Esophagus muscularis mucosa (tissue), 4 donors: ENCODE data around the gene DOCK3. TPM values are rescaled to one million over a fixed set of nuclear protein-coding genes. Genes with fewer than 3 reads are reported as not detected.
"Not testable (repeated sequence)": the region's sequence is repeated elsewhere in the genome, so short reads cannot be mapped to it uniquely, and the experiment has no call there.

Source experiments
- DNase-seq: peaks from one replicate; pipeline ENCODE4 v3.0.0-alpha.2; 2017; ENCODE audit errors: extremely low spot score
- H3K27ac ChIP-seq, 4 donors: fragments of 200-600 bp; sonication (generic); replicated peaks in 1 of 4; 1 replicate in 3 of 4; 2 replicates in 1 of 4; pipeline ENCODE4 v1.5.1; 2016 to 2019; ENCODE audit warnings: mild to moderate bottlenecking in 1 of 4
- H3K27me3 ChIP-seq, 4 donors: fragments of 200-600 bp; sonication (generic); one replicate each; pipeline versions ENCODE4 v1.5.1 to v1.6.0; 2016 to 2019
- H3K36me3 ChIP-seq, 4 donors: fragments of 200-600 bp; sonication (generic); one replicate each; pipeline ENCODE4 v1.5.1; 2016 to 2019
- H3K4me1 ChIP-seq, 4 donors: fragments of 200-600 bp; sonication (generic); one replicate each; pipeline ENCODE4 v1.5.1; 2016 to 2019
- H3K4me3 ChIP-seq, 4 donors: fragments of 200-600 bp; sonication (generic); 1 replicate in 2 of 4; 2 replicates in 2 of 4; pipeline ENCODE4 v1.5.1; 2016 to 2019; ENCODE audit warnings: mild to moderate bottlenecking in 4 of 4, moderate library complexity in 1 of 4
- H3K9me3 ChIP-seq, 4 donors: fragments of 200-600 bp; sonication (generic); 1 replicate in 3 of 4; 2 replicates in 1 of 4; pipeline ENCODE4 v1.5.1; 2016 to 2019
- EP300 ChIP-seq: sonication (generic); formaldehyde crosslinking; IDR thresholded peaks from one replicate; pipeline ENCODE4 v1.6.1; 2017; ENCODE audit warnings: antibody characterized with exemption
- POLR2A ChIP-seq: fragments of 450-650 bp; IDR thresholded peaks from one replicate; pipeline ENCODE4 v1.6.1; 2017; ENCODE audit warnings: antibody characterized with exemption, moderate library complexity, mild to moderate bottlenecking, low read depth
- POLR2AphosphoS5 ChIP-seq, 2 donors: sonication (generic); formaldehyde crosslinking; IDR thresholded peaks; one replicate each; pipeline ENCODE4 v1.6.1; 2017; ENCODE audit warnings: antibody characterized with exemption in 2 of 2
- WGBS: methylation state at CpG from one replicate; pipeline ENCODE4 v1.1.5; 2018; 5-methylcytosine and 5-hydroxymethylcytosine counted together
- intact Hi-C: fragments of 100-400 bp; cut with DNase I; formaldehyde crosslinking; loops from one replicate; pipeline ENCODE4 v1.15.1; 2023
- total RNA-seq, 4 donors: library from RNA; depleted of rRNA; stranded (reverse); fragments of >200 nt; gene quantifications; one replicate each; pipeline versions ENCODE4 v1.1.0 to v1.2.1, GENCODE V29; 2016
- TF ChIP-seq, protein P1 (sequence below), 3 experiments: fragments of 200-600 bp in 2 of 3; fragments of 450-650 bp in 1 of 3; sonication (generic) in 2 of 3; IDR thresholded peaks; one replicate each; pipeline ENCODE4 v1.5.1; 2017 to 2019; ENCODE audit warnings: antibody characterized with exemption in 3 of 3, mild to moderate bottlenecking in 2 of 3, moderate library complexity in 1 of 3

The DOCK3 gene
- total RNA-seq, 4 donors from 2014 or later: 5.4 to 10.6 (median 7.2) TPM

DNA sequence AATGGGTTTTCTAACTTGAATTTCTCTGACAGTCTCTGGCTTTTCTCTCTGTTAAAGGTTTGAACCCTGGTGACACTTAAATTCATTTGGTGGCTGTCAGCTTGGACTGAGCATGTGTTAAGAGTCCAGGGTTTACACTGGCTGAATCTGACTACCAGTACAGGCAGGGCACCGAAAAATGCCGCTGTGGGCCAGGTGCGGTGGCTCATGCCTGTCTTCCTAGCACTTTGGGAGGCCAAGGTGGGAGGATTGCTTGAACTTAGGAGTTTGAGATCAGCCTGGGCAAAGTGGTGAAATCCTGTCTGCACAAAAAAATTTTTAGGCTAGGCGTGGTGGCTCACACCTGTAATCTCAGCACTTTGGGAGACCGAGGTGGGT lies 712.1 kb downstream of the DOCK3 start:
- WGBS: 90% methylated on average over 5 of the region's 5 CpGs
- intact Hi-C loops: loop anchor here (5.0 to 10.0 kb wide), 2 partner anchors 288 to 770 kb away; partner anchors contain the start of genes MAPKAPK3 and TEX264
- DNase-seq: no peak
- Histone ChIP-seq H3K4me1 (peaks cover 41 to 72% (median 52%) of the 10 kb centered on the region in 4 donors), H3K27ac (peak overlapping the region; percentile 0 to 97 (median 92)), H3K36me3 (peaks cover 11 to 31% (median 23%) of the 10 kb centered on the region in 4 donors), H3K27me3 (no peaks in the 10 kb centered on the region), H3K9me3 (no peaks in the 10 kb centered on the region), H3K4me3 (peak overlapping the region in 1 of 4 donors; percentile 80)
- no peak for TF ChIP-seq POLR2A
- no peak for TF ChIP-seq POLR2AphosphoS5 (IDR thresholded peaks at IDR 0.05)
- TF ChIP-seq, protein P1, sequence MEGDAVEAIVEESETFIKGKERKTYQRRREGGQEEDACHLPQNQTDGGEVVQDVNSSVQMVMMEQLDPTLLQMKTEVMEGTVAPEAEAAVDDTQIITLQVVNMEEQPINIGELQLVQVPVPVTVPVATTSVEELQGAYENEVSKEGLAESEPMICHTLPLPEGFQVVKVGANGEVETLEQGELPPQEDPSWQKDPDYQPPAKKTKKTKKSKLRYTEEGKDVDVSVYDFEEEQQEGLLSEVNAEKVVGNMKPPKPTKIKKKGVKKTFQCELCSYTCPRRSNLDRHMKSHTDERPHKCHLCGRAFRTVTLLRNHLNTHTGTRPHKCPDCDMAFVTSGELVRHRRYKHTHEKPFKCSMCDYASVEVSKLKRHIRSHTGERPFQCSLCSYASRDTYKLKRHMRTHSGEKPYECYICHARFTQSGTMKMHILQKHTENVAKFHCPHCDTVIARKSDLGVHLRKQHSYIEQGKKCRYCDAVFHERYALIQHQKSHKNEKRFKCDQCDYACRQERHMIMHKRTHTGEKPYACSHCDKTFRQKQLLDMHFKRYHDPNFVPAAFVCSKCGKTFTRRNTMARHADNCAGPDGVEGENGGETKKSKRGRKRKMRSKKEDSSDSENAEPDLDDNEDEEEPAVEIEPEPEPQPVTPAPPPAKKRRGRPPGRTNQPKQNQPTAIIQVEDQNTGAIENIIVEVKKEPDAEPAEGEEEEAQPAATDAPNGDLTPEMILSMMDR (IDR thresholded peaks at IDR 0.05): no peak
- no peak for TF ChIP-seq EP300

DNA sequence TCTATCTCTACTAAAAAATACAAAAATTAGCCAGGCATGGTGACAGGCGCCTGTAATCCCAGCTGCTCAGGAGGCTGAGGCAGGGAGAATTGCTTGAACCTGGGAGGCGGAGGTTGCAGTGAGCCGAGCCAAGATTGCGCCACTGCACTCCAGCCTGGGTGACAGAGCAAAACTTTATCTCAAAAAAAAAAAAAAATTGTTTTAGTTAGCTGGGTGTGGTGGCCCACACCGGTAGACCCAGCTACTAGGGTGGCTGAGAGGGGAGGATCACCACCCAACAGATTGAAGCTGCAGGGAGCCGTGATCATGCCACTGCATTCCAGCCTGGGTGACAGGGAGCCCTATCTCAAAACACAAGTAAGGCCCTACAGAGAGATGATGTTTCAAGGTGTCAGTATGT lies 712.6 kb downstream of the DOCK3 start:
- H3K27ac ChIP-seq: peak overlapping the region in 2 of 4 donors; percentile 0 to 88

DNA sequence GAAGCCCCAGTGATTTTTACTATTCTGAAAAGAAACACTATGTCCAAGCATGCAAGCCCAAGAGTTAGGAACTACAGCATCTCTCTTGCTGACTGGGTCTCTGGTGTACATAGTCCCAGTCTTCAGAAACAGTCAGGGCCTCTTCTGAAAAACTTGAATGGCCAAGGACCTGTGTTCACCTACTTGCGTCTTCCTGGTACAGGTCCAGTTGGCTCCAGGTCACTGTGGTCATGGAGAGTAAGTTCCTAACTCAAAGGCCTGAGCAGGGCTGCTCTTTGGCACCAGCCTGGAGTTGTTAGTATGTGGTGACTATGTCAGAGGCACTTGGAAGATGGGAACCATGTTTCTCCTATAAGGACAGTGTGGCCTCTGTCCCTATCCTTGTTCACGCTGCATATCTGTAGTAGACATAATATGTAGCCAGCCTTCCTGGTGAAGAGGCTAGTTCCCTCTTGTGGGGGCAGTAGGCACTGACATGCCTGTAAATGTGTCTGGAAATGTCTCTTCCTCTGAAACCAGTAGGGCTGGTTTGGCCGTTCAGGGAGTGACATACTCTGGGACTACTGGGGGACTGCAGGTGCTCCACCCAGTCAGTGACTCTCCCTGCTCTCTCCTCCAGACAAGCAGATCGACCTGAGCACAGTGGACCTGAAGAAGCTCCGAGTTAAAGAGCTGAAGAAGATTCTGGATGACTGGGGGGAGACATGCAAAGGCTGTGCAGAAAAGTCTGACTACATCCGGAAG lies 713.7 kb downstream of the DOCK3 start:
- Histone ChIP-seq H3K4me1 (peaks cover 57 to 86% (median 67%) of the 10 kb centered on the region in 4 donors), H3K9me3 (no peaks in the 10 kb centered on the region), H3K27me3 (no peaks in the 10 kb centered on the region), H3K4me3 (no peak overlapping the region), H3K27ac (no peak overlapping the region), H3K36me3 (peaks cover 20 to 46% (median 35%) of the 10 kb centered on the region in 4 donors)
- intact Hi-C loops: loop anchor here (5.0 to 10.0 kb wide), 2 partner anchors 286 to 771 kb away; partner anchors contain the start of genes MAPKAPK3 and TEX264
- TF ChIP-seq, protein P1 (IDR thresholded peaks at IDR 0.05): no peak
- no peak for TF ChIP-seq POLR2A
- no peak for TF ChIP-seq POLR2AphosphoS5 (IDR thresholded peaks at IDR 0.05)
- TF ChIP-seq EP300: no peak
- WGBS: 75% methylated on average over 5 of the region's 6 CpGs
- DNase-seq: no peak

More for the DNA sequence above, 712.6 kb downstream of the DOCK3 start:
- WGBS: 73% methylated on average over 6 of the region's 6 CpGs
- intact Hi-C loops: loop anchor here (5.0 to 10.0 kb wide), 2 partner anchors 288 to 770 kb away; partner anchors contain the start of genes MAPKAPK3 and TEX264
- not testable (repeated sequence) for H3K9me3 ChIP-seq, H3K27me3 ChIP-seq, H3K4me3 ChIP-seq, DNase-seq
- peaks cover 11 to 34% (median 24%) of the 10 kb centered on the region in 4 donors for H3K36me3 ChIP-seq
- peaks cover 45 to 77% (median 56%) of the 10 kb centered on the region in 4 donors for H3K4me1 ChIP-seq

DNA sequence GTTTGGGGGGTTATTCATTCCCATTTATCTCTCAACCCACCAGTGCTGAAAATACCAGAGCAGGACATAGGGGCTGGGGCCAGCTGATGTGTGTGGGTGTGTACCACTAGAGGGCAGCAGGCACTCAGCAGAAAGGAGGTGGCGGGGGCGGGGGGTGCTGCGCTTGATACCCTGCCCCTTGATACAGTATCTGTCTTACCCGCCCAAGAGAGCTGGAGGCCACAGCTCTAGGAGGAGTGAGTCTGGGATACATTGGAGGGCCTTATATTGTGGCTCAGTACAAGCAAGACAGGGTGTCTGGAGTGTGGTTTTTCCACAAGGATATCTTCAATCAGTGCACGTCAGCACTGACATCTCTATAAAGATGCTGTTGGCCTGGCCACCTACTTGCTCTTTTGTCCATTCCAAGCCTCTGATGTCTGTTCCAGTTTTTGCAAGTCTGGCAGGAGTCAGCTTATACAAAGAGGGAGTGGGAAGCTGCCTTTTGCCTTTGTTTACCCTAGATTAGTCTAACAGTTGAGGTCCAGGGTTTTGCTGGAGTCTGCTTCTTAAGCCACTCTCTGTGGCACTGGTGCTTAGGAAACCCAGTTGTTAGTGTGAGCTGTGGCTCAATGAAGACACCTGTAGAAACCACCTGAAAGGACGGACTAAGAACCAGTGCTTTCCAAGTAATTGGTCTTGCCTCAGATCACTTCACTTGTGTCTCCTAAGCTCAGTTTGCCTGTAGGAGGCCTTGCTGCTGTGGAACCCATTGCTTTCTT lies 714.9 kb downstream of the DOCK3 start:
- H3K27ac ChIP-seq: peak overlapping the region in 3 of 4 donors; percentile 8 to 89 (median 75)
- 66% methylated on average over 4 of the region's 6 CpGs for WGBS
- intact Hi-C loops: loop anchor here (5.0 to 10.0 kb wide), 3 partner anchors 108 to 772 kb away; partner anchors contain the start of genes MAPKAPK3 and TEX264
- H3K36me3 ChIP-seq: peaks cover 32 to 58% (median 46%) of the 10 kb centered on the region in 4 donors
- DNase-seq: no peak
- H3K4me1 ChIP-seq: peaks cover 64 to 86% (median 69%) of the 10 kb centered on the region in 4 donors
- TF ChIP-seq POLR2A (no peak), EP300 (no peak)
- TF ChIP-seq, protein P1 (IDR thresholded peaks at IDR 0.05): peak; percentile 60 to 79 (median 62)
- no peaks in the 10 kb centered on the region for H3K27me3 ChIP-seq
- no peaks in the 10 kb centered on the region for H3K9me3 ChIP-seq
- no peak overlapping the region for H3K4me3 ChIP-seq
